Measurements from ENCODE around the gene GPR15LG.

- TF ChIP-seq CTCF (IDR thresholded peaks at IDR 0.05 in 2 of 3, conservative IDR thresholded peaks at IDR 0.05 in 1 of 3; ENCODE audit: borderline replicate concordance in 1 of 3, insufficient read depth in 1 of 3, low read depth in 2 of 3, low read length in 2 of 3) (no peak), EZH2 (IDR thresholded peaks at IDR 0.05) (no peak), POLR2AphosphoS5 (IDR thresholded peaks at IDR 0.05; ENCODE audit: low read depth, low read length) (no peak), POLR2A (IDR thresholded peaks at IDR 0.05; ENCODE audit: borderline replicate concordance, extremely low read depth, insufficient read depth, insufficient read length) (no peak), ATF3 (IDR thresholded peaks at IDR 0.05) (no peak), REST (IDR thresholded peaks at IDR 0.05; ENCODE audit: low read depth) (no peak), YY1 (IDR thresholded peaks at IDR 0.05; ENCODE audit: extremely low read depth, insufficient replicate concordance, low read depth, low read length) (no peak), MAX (IDR thresholded peaks at IDR 0.05) (no peak), ZNF274 (IDR thresholded peaks at IDR 0.05; ENCODE audit: low read depth, low read length) (no peak), JUND (IDR thresholded peaks at IDR 0.05) (no peak)
Observed at GRCh38 chr10:84140036-84140379, 33.6 kb upstream of the GPR15LG start.
